BLaER1 treated with 17β-estradiol and CSF1 and Interleukin-3, amounts not matched to agents 10 nM and 100 nM (cell line): ENCODE results near the gene RGL4.

Source experiments
- H3K27ac ChIP-seq, 11 experiments: shearing (Covaris generic); formaldehyde crosslinking; 2 replicates each; pipeline ENCODE4 v1.8.1; 2022
- H3K27me3 ChIP-seq, 11 experiments: shearing (Covaris generic); formaldehyde crosslinking; 2 replicates each; pipeline ENCODE4 v1.8.1; 2022
- H3K36me3 ChIP-seq, 11 experiments: shearing (Covaris generic); formaldehyde crosslinking; 2 replicates each; pipeline ENCODE4 v1.8.1; 2022
- H3K4me1 ChIP-seq, 10 experiments: shearing (Covaris generic); formaldehyde crosslinking; 2 replicates each; pipeline ENCODE4 v1.8.1; 2022
- H3K4me2 ChIP-seq, 11 experiments: shearing (Covaris generic); formaldehyde crosslinking; 2 replicates each; pipeline ENCODE4 v1.8.1; 2022
- H3K4me3 ChIP-seq, 10 experiments: shearing (Covaris generic); formaldehyde crosslinking; 2 replicates each; pipeline ENCODE4 v1.8.1; 2022
- H3K9ac ChIP-seq, 11 experiments: shearing (Covaris generic); formaldehyde crosslinking; 2 replicates each; pipeline ENCODE4 v1.8.1; 2022
- H3K9me3 ChIP-seq, 11 experiments: shearing (Covaris generic); formaldehyde crosslinking; replicated peaks in 1 of 11; 2 replicates each; pipeline ENCODE4 v1.8.1; 2022
- H4K20me1 ChIP-seq, 11 experiments: shearing (Covaris generic); formaldehyde crosslinking; 2 replicates each; pipeline ENCODE4 v1.8.1; 2022
- Cebpa-rat ChIP-seq, 11 experiments: shearing (Covaris generic); IDR thresholded peaks; 2 replicates each; pipeline ENCODE4 v1.8.1; 2022

Gene RGL4

GRCh38 chr22:23704829-23705228 is 14.0 kb downstream of the RGL4 start:
- Histone ChIP-seq H3K9ac (no peak overlapping the region), H3K9me3 (no peaks in the 10 kb centered on the region), H3K36me3 (peaks cover 99 to 100% (median 100%) of the 10 kb centered on the region in 11 experiments), H3K27me3 (no peaks in the 10 kb centered on the region), H3K4me2 (no peak overlapping the region), H4K20me1 (peaks cover 9 to 95% (median 37%) of the 10 kb centered on the region in 11 experiments; a peak in 19 of 22 replicates), H3K4me3 (no peak overlapping the region), H3K27ac (no peak overlapping the region), H3K4me1 (no peaks in the 10 kb centered on the region)
- TF ChIP-seq Cebpa-rat (IDR thresholded peaks at IDR 0.05): no peak

DNA sequence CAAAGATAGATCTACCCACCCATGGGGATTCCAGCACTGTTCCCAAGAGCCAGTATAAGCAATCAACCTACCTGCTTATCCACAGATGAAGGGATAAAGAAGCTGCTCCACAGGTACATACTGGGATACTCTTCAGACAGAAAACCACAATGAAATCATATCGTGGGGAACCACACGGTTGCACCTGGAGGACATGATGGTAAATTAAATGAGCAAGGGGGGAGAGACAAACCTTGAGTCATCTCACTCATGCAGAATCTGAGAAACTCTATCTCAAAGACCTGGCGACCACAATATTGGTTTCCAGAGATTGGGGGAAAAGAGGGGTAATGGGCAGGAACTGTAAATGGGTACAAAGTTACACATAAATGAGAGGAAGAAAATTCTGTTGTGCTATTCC is 14.5 kb downstream of the RGL4 start:
- no peaks in the 10 kb centered on the region for H3K27me3 ChIP-seq
- H3K9me3 ChIP-seq: no peaks in the 10 kb centered on the region
- peaks cover 9 to 95% (median 41%) of the 10 kb centered on the region in 11 experiments; a peak in 19 of 22 replicates for H4K20me1 ChIP-seq
- H3K27ac ChIP-seq: no peak overlapping the region
- no peak overlapping the region for H3K4me3 ChIP-seq
- no peak for TF ChIP-seq Cebpa-rat (IDR thresholded peaks at IDR 0.05)
- no peak overlapping the region for H3K4me2 ChIP-seq
- H3K9ac ChIP-seq: no peak overlapping the region
- H3K4me1 ChIP-seq: no peaks in the 10 kb centered on the region
- peaks cover 99 to 100% (median 100%) of the 10 kb centered on the region in 11 experiments for H3K36me3 ChIP-seq

DNA sequence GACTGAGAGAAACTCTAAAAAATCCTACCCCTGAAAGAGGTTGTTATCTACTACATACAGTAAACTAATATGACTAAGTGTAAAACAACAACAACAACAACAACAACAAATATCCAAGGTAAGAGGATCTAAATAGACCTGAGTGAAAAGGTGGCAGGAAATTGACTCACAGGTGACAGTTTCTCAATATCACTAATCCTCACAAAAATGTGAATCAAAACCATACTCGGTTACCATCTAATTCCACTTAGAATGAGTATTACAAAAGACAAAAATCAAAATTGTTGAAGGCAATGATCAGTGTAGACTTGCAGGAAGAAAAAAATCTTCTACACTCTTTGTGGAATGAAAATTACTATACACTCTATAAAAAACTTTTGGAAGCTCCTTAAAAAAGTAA is 17.5 kb downstream of the RGL4 start:
- peaks cover 6 to 86% (median 39%) of the 10 kb centered on the region in 11 experiments; a peak in 19 of 22 replicates for H4K20me1 ChIP-seq
- H3K27ac ChIP-seq: no peak overlapping the region
- H3K9ac ChIP-seq: no peak overlapping the region
- no peak overlapping the region for H3K4me3 ChIP-seq
- TF ChIP-seq Cebpa-rat (IDR thresholded peaks at IDR 0.05): no peak
- H3K4me1 ChIP-seq: peaks cover 0 to 4% (median under 1%) of the 10 kb centered on the region in 10 experiments; a peak in 11 of 20 replicates
- no peaks in the 10 kb centered on the region for H3K27me3 ChIP-seq
- no peaks in the 10 kb centered on the region for H3K9me3 ChIP-seq
- peaks cover 99 to 100% (median 100%) of the 10 kb centered on the region in 11 experiments for H3K36me3 ChIP-seq
- H3K4me2 ChIP-seq: no peak overlapping the region

GRCh38 chr22:23709107-23709506 is 18.3 kb downstream of the RGL4 start:
- H3K27ac ChIP-seq: no peak overlapping the region
- no peak overlapping the region for H3K4me3 ChIP-seq
- H3K36me3 ChIP-seq: peaks cover 99 to 100% (median 100%) of the 10 kb centered on the region in 11 experiments

GRCh38 chr22:23712256-23712655 is 21.4 kb downstream of the RGL4 start:
- H3K4me1 ChIP-seq: peaks cover 15 to 36% (median 32%) of the 10 kb centered on the region in 10 experiments
- H3K36me3 ChIP-seq: peaks cover 74 to 80% (median 75%) of the 10 kb centered on the region in 11 experiments
- no peak overlapping the region for H3K27ac ChIP-seq
- peaks cover 11 to 68% (median 33%) of the 10 kb centered on the region in 11 experiments; a peak in 18 of 22 replicates for H4K20me1 ChIP-seq
- no peaks in the 10 kb centered on the region for H3K27me3 ChIP-seq
- H3K9ac ChIP-seq: no peak overlapping the region
- H3K9me3 ChIP-seq: no peaks in the 10 kb centered on the region
- no peak overlapping the region for H3K4me2 ChIP-seq
- H3K4me3 ChIP-seq: no peak overlapping the region
- TF ChIP-seq Cebpa-rat (IDR thresholded peaks at IDR 0.05): no peak

More at GRCh38 chr22:23709107-23709506, 18.3 kb downstream of the RGL4 start:
- Histone ChIP-seq H3K4me1 (peaks cover 0 to 12% (median 9%) of the 10 kb centered on the region in 10 experiments; a peak in 15 of 20 replicates), H3K9me3 (no peaks in the 10 kb centered on the region), H4K20me1 (peaks cover 0 to 86% (median 40%) of the 10 kb centered on the region in 11 experiments; a peak in 20 of 22 replicates), H3K4me2 (no peak overlapping the region), H3K9ac (no peak overlapping the region), H3K27me3 (no peaks in the 10 kb centered on the region)
- no peak for TF ChIP-seq Cebpa-rat (IDR thresholded peaks at IDR 0.05)

DNA sequence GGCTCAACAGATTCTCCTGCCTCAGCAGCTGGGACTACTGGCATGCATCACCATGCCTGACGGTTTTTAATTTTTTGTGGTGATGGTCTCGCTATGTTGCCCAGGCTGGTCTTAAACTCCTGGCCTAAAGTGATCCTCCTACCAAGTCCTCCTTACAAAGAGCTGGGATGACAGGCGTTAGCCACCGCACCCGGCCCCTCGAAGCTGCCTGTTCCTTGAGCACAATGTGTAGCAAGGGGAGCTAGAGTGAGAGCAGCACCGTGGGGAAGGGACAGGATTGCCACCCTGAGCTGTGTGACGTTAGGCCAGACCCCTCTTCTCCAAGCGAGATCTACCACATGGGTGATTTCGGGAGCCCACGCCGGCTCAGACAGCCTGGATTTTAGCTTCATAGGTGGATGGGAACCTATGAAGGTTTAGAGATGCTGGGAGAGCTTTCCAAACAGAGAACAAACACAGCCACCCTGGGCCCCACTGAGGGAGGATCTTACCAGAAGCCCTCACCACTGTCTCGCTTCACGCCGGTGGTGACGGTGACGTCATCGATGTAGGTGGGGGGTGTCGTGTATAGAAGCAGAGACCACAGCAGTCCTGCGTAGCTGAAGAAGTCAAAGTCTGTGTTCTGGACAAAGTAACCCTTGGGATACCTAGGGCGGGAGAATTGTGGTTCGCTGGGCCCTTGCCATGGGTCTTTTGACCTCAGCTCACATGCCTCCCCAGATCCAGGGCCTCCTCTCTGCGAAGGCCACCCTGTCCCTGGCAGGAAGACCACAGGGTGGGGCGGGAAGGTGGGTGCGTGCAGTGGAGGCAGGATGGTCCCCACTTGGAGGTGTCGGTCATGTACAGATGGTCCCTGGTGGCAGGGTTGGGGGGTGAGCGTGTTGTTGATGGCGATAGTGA is 23.1 kb downstream of the RGL4 start:
- Histone ChIP-seq H3K36me3 (peaks cover 57 to 63% (median 58%) of the 10 kb centered on the region in 11 experiments), H3K27me3 (no peaks in the 10 kb centered on the region)

GRCh38 chr22:23714596-23715578 is 24.1 kb downstream of the RGL4 start:
- Histone ChIP-seq H3K27me3 (no peaks in the 10 kb centered on the region), H3K36me3 (peaks cover 47 to 54% (median 48%) of the 10 kb centered on the region in 11 experiments), H4K20me1 (peaks cover 10 to 47% (median 27%) of the 10 kb centered on the region in 11 experiments; a peak in 17 of 22 replicates), H3K27ac (peak overlapping the region in 6 of 11 experiments; percentile 4 to 89 (median 87); a peak in 6 of 22 replicates), H3K4me1 (peaks cover 18 to 46% (median 37%) of the 10 kb centered on the region in 10 experiments), H3K9me3 (no peaks in the 10 kb centered on the region), H3K4me3 (peak overlapping the region in 2 of 10 experiments; percentile 82 to 87; a peak in 2 of 20 replicates), H3K9ac (peak overlapping the region in 9 of 11 experiments; percentile 88 to 93 (median 92); a peak in 10 of 22 replicates), H3K4me2 (peak overlapping the region; percentile 72 to 97 (median 93))
- no peak for TF ChIP-seq Cebpa-rat (IDR thresholded peaks at IDR 0.05)

More for the DNA sequence above, 23.1 kb downstream of the RGL4 start:
- H3K9me3 ChIP-seq: no peaks in the 10 kb centered on the region
- H3K4me1 ChIP-seq: peaks cover 18 to 46% (median 37%) of the 10 kb centered on the region in 10 experiments
- H3K4me2 ChIP-seq: peak overlapping the region in 7 of 11 experiments; percentile 3 to 60 (median 36); a peak in 11 of 22 replicates
- peak overlapping the region in 5 of 11 experiments; percentile 3 to 53 (median 27); a peak in 5 of 22 replicates for H3K27ac ChIP-seq
- TF ChIP-seq Cebpa-rat (IDR thresholded peaks at IDR 0.05): no peak
- H3K4me3 ChIP-seq: no peak overlapping the region
- H3K9ac ChIP-seq: peak overlapping the region in 4 of 11 experiments; percentile 31 to 57 (median 42); a peak in 5 of 22 replicates
- peaks cover 11 to 57% (median 32%) of the 10 kb centered on the region in 11 experiments; a peak in 17 of 22 replicates for H4K20me1 ChIP-seq

GRCh38 chr22:23715806-23716375 is 25.1 kb downstream of the RGL4 start:
- Histone ChIP-seq H4K20me1 (peaks cover 5 to 41% (median 23%) of the 10 kb centered on the region in 11 experiments; a peak in 17 of 22 replicates), H3K4me1 (peaks cover 18 to 46% (median 37%) of the 10 kb centered on the region in 10 experiments), H3K4me2 (peak overlapping the region; percentile 72 to 97 (median 93)), H3K9me3 (no peaks in the 10 kb centered on the region), H3K36me3 (peaks cover 37 to 44% (median 38%) of the 10 kb centered on the region in 11 experiments), H3K4me3 (peak overlapping the region; percentile 73 to 97 (median 90)), H3K27ac (peak overlapping the region in 10 of 11 experiments; percentile 81 to 90 (median 85); a peak in 17 of 22 replicates), H3K9ac (peak overlapping the region; percentile 86 to 93 (median 91)), H3K27me3 (no peaks in the 10 kb centered on the region)
- no peak for TF ChIP-seq Cebpa-rat (IDR thresholded peaks at IDR 0.05)
